HFFc6 (cell line): ENCODE measurements around the gene CDK14. TPM values are rescaled to one million over a fixed set of nuclear protein-coding genes. Genes with fewer than 3 reads are reported as not detected.
A peak's percentile ranks its signal among the peaks of the same experiment; 100 is the strongest.

ENCODE experiments used
- DNase-seq: peaks from one replicate; pipeline ENCODE4 v3.0.0-alpha.2; 2018
- H3K27ac Mint-ChIP-seq: 2 replicates; pipeline ENCODE4 v1.8.0; 2020; ENCODE audit warnings: mild to moderate bottlenecking, mixed read lengths
- H3K27me3 Mint-ChIP-seq: 2 replicates; pipeline ENCODE4 v1.8.0; 2021; ENCODE audit warnings: mild to moderate bottlenecking, moderate library complexity, mixed read lengths; ENCODE audit not compliant: insufficient read depth
- H3K36me3 Mint-ChIP-seq: 2 replicates; pipeline ENCODE4 v1.8.0; 2021; ENCODE audit warnings: low read depth, mixed read lengths
- H3K4me1 Mint-ChIP-seq: 2 replicates; pipeline ENCODE4 v1.8.0; 2020; ENCODE audit warnings: low read depth, mixed read lengths
- H3K4me3 Mint-ChIP-seq: 2 replicates; pipeline ENCODE4 v1.8.0; 2020; ENCODE audit warnings: mild to moderate bottlenecking, moderate library complexity, mixed read lengths
- H3K9me3 Mint-ChIP-seq: 2 replicates; pipeline ENCODE4 v1.8.0; 2020; ENCODE audit warnings: mild to moderate bottlenecking, mixed read lengths
- total RNA-seq, 6 experiments: library from RNA; stranded (reverse); fragmentation: NEBNext Ultra II Directional; extraction: Animal tissue kit (Norgen Biotek cat#: 25700); gene quantifications; 2 replicates in 1 of 6; 3 replicates in 5 of 6; pipeline ENCODE4 v1.2.3, GENCODE V29; 2021
- TF ChIP-seq, protein P1 (sequence below): fragments of 200-600 bp; sonication (generic); IDR thresholded peaks from 2 replicates; pipeline ENCODE4 v1.5.0; 2021; ENCODE audit warnings: antibody characterized with exemption, mild to moderate bottlenecking

CDK14 gene
- total RNA-seq, 6 experiments from 2014 or later: 18.4 to 28.6 (median 27.2) TPM

DNA sequence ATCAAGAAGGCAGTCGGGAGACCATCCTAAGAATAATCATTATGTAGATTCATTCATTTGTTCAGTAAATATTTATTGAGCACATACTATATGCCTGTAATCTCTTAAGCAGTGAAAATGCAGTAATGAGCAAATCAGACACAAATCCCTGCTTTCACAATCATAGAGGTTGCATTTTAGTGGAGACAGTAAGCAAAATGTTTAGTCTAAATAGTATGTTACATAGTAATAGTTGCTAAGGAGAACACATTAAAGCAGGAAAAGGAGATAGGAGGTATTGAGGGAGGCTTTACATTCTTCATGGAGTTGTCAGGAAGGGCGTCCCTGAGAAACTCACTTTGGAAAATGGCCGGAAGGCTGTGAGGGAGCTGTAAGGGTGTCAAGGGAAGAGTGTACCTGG, 79.9 kb downstream of the CDK14 start:
- H3K27ac Mint-ChIP-seq: peak overlapping the region; percentile 45; the same call in 1 of the 2 replicates
- DNase-seq: no peak
- TF ChIP-seq, protein P1, sequence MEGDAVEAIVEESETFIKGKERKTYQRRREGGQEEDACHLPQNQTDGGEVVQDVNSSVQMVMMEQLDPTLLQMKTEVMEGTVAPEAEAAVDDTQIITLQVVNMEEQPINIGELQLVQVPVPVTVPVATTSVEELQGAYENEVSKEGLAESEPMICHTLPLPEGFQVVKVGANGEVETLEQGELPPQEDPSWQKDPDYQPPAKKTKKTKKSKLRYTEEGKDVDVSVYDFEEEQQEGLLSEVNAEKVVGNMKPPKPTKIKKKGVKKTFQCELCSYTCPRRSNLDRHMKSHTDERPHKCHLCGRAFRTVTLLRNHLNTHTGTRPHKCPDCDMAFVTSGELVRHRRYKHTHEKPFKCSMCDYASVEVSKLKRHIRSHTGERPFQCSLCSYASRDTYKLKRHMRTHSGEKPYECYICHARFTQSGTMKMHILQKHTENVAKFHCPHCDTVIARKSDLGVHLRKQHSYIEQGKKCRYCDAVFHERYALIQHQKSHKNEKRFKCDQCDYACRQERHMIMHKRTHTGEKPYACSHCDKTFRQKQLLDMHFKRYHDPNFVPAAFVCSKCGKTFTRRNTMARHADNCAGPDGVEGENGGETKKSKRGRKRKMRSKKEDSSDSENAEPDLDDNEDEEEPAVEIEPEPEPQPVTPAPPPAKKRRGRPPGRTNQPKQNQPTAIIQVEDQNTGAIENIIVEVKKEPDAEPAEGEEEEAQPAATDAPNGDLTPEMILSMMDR: no peak
- peaks cover 40% of the 10 kb centered on the region for H3K4me1 Mint-ChIP-seq
- H3K4me3 Mint-ChIP-seq: no peak overlapping the region
- no peaks in the 10 kb centered on the region; the same call in 1 of the 2 replicates for H3K36me3 Mint-ChIP-seq
- no peaks in the 10 kb centered on the region for H3K27me3 Mint-ChIP-seq
- H3K9me3 Mint-ChIP-seq: no peaks in the 10 kb centered on the region

DNA sequence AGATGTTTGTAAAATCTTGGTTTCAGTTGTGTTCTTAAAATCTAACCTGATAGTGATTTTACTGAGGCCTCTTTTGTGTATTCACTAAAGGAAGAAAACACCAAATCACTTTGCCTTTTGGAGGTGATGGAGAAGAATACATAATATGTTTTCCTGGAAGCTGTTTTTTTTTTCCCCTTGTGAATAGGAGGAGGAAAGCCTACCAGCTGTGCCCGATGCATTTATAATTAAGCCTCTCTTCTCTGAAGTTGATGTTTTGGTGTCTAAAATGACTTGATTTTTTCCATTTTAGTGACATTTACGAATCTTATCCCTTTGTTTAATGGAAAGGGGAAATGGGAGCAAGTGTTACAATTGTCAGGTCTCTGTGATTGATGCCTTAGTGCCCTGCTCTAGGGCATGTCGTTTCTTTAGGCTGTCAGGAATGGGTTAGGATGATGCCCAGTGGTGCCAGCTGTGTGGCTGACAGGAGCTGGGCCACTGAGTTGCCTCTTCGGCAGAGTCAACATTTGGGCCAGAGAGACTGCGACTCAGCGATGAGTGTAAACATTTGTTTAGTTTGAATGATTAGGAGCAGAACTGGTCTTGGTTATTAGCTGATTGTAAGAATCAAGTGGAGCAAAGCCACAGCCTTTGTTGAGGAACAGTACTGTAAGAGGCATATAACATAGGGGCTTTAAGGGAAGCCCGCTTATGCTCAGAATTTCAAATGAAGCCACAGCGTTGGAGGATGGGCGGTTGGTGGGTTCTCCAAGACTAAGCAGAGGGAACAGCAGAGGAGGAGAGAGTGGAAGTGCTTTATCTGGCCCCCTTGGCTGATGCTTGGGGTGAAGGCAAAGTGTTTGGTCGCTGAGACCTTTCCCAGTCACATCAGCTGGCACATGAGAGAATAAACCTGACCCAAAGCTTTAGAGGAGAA, 81.6 kb downstream of the CDK14 start:
- no peak for DNase-seq
- H3K27ac Mint-ChIP-seq: peak overlapping the region; percentile 20; the same call in 1 of the 2 replicates
- no peaks in the 10 kb centered on the region for H3K9me3 Mint-ChIP-seq
- TF ChIP-seq, protein P1: no peak
- peaks cover 48% of the 10 kb centered on the region for H3K4me1 Mint-ChIP-seq
- no peaks in the 10 kb centered on the region for H3K36me3 Mint-ChIP-seq
- no peaks in the 10 kb centered on the region for H3K27me3 Mint-ChIP-seq
- no peak overlapping the region for H3K4me3 Mint-ChIP-seq

DNA sequence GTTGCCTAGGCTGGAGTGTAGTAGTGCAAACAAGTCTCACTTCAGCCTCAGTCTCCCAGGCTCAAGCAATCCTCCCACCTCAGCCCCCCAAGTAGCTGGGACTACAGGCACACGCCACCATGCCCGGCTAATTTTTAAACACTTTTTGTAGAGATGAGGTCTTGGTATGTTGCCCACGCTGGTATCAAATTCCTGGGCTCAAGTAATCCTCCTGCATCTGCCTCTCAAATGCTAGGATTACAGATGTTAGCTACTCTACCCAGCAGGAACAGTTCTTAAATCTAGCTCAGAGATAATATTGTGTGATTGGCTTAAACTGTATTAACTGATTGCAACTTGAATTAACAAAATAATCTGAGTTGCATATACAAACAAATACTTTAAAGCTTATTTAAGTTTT, 82.9 kb downstream of the CDK14 start:
- no peak for DNase-seq
- TF ChIP-seq, protein P1: no peak
- Mint-ChIP-seq H3K27ac (no peak overlapping the region), H3K9me3 (no peaks in the 10 kb centered on the region), H3K4me3 (no peak overlapping the region), H3K27me3 (no peaks in the 10 kb centered on the region), H3K4me1 (peaks cover 52% of the 10 kb centered on the region), H3K36me3 (no peaks in the 10 kb centered on the region)

DNA sequence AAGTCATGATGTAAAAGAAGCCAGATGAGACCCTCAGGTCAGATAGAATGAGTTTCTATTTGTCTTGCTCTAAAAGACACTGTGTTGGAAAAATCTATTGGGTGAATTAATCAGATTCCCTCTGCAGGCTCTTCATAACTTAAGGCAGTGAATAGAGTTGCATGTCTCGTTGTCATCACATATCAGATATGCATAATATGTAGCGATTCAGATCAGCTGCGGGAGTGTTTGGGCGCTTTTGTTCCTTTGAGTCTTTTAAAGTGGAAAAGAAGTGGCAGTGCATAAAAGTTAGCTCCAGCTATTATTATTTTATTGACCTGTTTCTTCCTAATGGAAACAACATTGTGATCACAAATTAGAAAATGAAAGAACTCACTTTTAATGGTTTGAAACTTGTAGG, 84.4 kb downstream of the CDK14 start:
- H3K9me3 Mint-ChIP-seq: no peaks in the 10 kb centered on the region
- TF ChIP-seq, protein P1: no peak
- H3K27me3 Mint-ChIP-seq: no peaks in the 10 kb centered on the region
- no peak overlapping the region for H3K27ac Mint-ChIP-seq
- no peaks in the 10 kb centered on the region for H3K36me3 Mint-ChIP-seq
- H3K4me3 Mint-ChIP-seq: no peak overlapping the region
- DNase-seq: no peak
- H3K4me1 Mint-ChIP-seq: peaks cover 61% of the 10 kb centered on the region

DNA sequence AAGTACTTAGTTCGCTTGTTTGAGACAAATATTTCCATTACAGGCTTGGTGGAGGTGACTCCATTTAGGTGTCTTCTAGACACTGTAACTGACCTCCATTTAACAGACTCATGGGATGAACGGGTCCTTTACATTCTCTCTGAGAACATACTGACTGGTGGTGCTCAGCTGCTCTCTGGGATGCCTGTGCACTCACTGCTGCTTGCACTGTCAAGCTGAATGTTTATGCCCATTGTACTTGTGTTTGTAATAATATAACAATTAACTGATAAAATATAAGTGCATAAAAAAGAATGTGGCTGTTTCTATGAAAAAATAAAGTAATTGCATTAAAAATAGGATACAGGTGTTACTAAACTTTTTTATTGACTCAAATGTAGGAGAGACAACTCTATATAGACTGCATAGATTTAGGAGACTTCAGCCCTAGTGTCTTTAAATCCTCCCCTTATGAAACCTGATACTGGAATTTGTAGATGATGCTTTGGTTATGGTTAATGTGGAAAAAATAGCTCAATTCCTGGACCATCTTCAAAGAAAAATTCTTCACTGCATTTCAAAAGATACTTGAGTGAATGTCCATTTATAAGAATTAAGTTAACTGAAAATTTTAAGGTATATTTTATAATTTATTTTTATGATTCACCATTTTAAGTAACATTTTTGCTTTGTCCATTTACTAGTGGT, 85.4 kb downstream of the CDK14 start:
- TF ChIP-seq, protein P1: no peak
- no peak overlapping the region; the same call in 1 of the 2 replicates for H3K27ac Mint-ChIP-seq
- H3K4me1 Mint-ChIP-seq: peaks cover 64% of the 10 kb centered on the region
- H3K9me3 Mint-ChIP-seq: no peaks in the 10 kb centered on the region
- DNase-seq: no peak
- no peaks in the 10 kb centered on the region for H3K36me3 Mint-ChIP-seq
- H3K27me3 Mint-ChIP-seq: no peaks in the 10 kb centered on the region
- H3K4me3 Mint-ChIP-seq: no peak overlapping the region
